Stomach (tissue), 4 donors: ENCODE measurements around the gene HINT3.

ENCODE experiments used
- CTCF ChIP-seq, 7 experiments: fragments of 450-650 bp in 4 of 7; fragments of 200-600 bp in 3 of 7; sonication (generic) in 3 of 7; IDR thresholded peaks; one replicate each; pipeline ENCODE4 v1.5.1; 2016 to 2019; ENCODE audit warnings: antibody characterized with exemption in 7 of 7, control low read depth in 2 of 7, mild to moderate bottlenecking in 1 of 7
- POLR2AphosphoS5 ChIP-seq, 3 donors: sonication (generic); formaldehyde crosslinking; IDR thresholded peaks; one replicate each; pipeline ENCODE4 v1.6.1; 2016; ENCODE audit warnings: antibody characterized with exemption in 3 of 3

- TF ChIP-seq CTCF (IDR thresholded peaks at IDR 0.05) (no peak), POLR2AphosphoS5 (IDR thresholded peaks at IDR 0.05) (no peak)
These were observed 22.5 kb downstream of the HINT3 start for GRCh38 chr6:125979101-125979500.
